ENCODE measurements around the gene TMEM54. TPM values are rescaled to one million over a fixed set of nuclear protein-coding genes. Genes with fewer than 3 reads are reported as not detected.

The TMEM54 gene
- total and polyA plus RNA-seq, 10 of the 15 experiments (the other 5 are each of a cell fraction or from before 2014, with no cell fraction given), result 0.07 to 0.94 (median 0.56) TPM; not detected in 1

DNA sequence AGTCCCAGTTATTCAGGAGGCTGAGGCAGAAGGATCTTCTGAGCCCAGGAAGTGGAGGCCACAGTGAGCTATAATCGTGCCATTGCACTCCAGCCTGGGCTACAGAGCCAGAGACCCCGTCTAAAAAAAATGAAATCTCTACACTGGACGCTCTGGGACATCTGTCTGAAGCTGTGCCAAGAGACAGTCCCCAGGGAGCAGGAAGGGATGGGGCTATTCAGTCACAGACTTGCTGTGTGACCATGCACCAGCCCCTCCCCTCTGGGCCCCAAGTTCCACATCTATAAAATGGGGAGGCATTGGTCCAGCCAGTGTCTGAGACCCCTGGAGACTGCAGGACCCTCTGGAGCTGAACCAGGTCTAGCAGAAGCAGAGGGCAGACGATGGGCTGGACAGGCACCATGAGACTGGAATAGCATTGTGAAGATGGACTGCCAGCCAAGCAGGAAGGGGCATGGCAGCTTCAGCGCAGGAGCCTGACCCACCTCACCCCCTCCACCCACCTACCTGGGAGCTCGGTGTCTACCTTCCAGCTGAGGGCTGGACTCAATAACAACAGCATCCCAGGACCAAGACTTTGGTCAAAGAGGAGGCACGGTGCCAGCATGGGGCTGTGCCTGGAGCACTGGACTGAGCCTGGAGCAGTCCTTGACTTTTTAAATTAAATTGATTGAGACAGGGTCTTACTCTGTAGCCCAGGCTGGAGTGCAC is 1.4 kb downstream of the TMEM54 start:
- no peak overlapping the region for H3K9ac ChIP-seq (ENCODE audit: control insufficient read depth, insufficient read depth, low read length)
- H3K4me3 ChIP-seq, result no peak overlapping the region
- H4K20me1 ChIP-seq (ENCODE audit: control insufficient read depth, insufficient read depth), result no peaks in the 10 kb centered on the region
- POLR2A ChIA-PET, result no interaction called here
- WGBS (ENCODE audit: insufficient coverage, insufficient replicate concordance, low lambda C conversion rate, missing lambda C conversion rate), result 34% methylated on average over 7 of the region's 7 CpGs
- H3K4me2 ChIP-seq (ENCODE audit: control insufficient read depth, insufficient read depth), result no peak overlapping the region
- BruUV-seq (replicated peaks), result no TSS peak
- H2AFZ ChIP-seq (ENCODE audit: control insufficient read depth, low read depth, low read length), result no peak overlapping the region
- H3K36me3 ChIP-seq (ENCODE audit: control insufficient read depth in 2 of 2, insufficient read depth in 2 of 2, low read length in 1 of 2), result no peaks in the 10 kb centered on the region
- no peaks in the 10 kb centered on the region for H3K9me3 ChIP-seq (replicated peaks; ENCODE audit: control insufficient read depth, insufficient read depth, low read length)
- H3K27ac ChIP-seq (ENCODE audit: control insufficient read depth, insufficient read depth), result no peak overlapping the region
- in situ Hi-C loops (cut with MboI) (no loop called here), intact Hi-C loops (cut with micrococcal nuclease; ENCODE audit: unreplicated experiment) (no loop called here)
- no peak for ATAC-seq
- no peaks in the 10 kb centered on the region for H3K79me2 ChIP-seq (ENCODE audit: control insufficient read depth, insufficient read depth, low read length)
- FAIRE-seq, result no peak
- no peak for DNase-seq (ENCODE audit: low read depth, low spot score)
- SMC1A ChIA-PET (ENCODE audit: uncharacterized antibody, unreplicated experiment), result no interaction called here
- peaks cover 3 to 7% of the 10 kb centered on the region in 2 experiments for H3K27me3 ChIP-seq (replicated peaks in 1 of 2; ENCODE audit: control insufficient read depth in 2 of 2, insufficient read depth in 2 of 2, low read length in 1 of 2)
- CTCF ChIA-PET, result interaction anchor here (1.5 to 1.6 kb wide), 2 partner anchors 155 to 196 kb away, joined by 4 to 6 read pairs; no protein-coding TSS in a partner anchor
- H3K4me1 ChIP-seq (ENCODE audit: control insufficient read depth, insufficient read depth, low read length), result no peaks in the 10 kb centered on the region
- RAD21 ChIA-PET (ENCODE audit: unreplicated experiment), result no interaction called here
- TF ChIP-seq, protein P1, sequence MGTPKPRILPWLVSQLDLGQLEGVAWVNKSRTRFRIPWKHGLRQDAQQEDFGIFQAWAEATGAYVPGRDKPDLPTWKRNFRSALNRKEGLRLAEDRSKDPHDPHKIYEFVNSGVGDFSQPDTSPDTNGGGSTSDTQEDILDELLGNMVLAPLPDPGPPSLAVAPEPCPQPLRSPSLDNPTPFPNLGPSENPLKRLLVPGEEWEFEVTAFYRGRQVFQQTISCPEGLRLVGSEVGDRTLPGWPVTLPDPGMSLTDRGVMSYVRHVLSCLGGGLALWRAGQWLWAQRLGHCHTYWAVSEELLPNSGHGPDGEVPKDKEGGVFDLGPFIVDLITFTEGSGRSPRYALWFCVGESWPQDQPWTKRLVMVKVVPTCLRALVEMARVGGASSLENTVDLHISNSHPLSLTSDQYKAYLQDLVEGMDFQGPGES (IDR thresholded peaks at IDR 0.05), result no peak
- TF ChIP-seq MXI1 (IDR thresholded peaks at IDR 0.05; ENCODE audit: low read depth, low read length) (no peak), ZZZ3 (IDR thresholded peaks at IDR 0.05; ENCODE audit: control insufficient read depth, insufficient read length, low read depth) (no peak), GABPA (IDR thresholded peaks at IDR 0.05; ENCODE audit: low read depth) (no peak), ESRRA (IDR thresholded peaks at IDR 0.05; ENCODE audit: low read length) (no peak), NFIC (IDR thresholded peaks at IDR 0.05; ENCODE audit: low read depth, low read length) (no peak), NBN (IDR thresholded peaks at IDR 0.05) (no peak), SP1 (IDR thresholded peaks at IDR 0.05; ENCODE audit: low read depth, low read length) (no peak), SMARCA5 (IDR thresholded peaks at IDR 0.05) (no peak), E2F4 (IDR thresholded peaks at IDR 0.05; ENCODE audit: low read depth, low read length) (no peak), NRF1 (conservative IDR thresholded peaks at IDR 0.05; ENCODE audit: low read depth, low read length) (no peak), SMAD5 (IDR thresholded peaks at IDR 0.05; ENCODE audit: low read depth) (no peak), ETV6 (conservative IDR thresholded peaks at IDR 0.05 in 1 of 2, IDR thresholded peaks at IDR 0.05 in 1 of 2; ENCODE audit: borderline replicate concordance in 1 of 2, low read depth in 1 of 2) (no peak)
- TF ChIP-seq, protein P2, sequence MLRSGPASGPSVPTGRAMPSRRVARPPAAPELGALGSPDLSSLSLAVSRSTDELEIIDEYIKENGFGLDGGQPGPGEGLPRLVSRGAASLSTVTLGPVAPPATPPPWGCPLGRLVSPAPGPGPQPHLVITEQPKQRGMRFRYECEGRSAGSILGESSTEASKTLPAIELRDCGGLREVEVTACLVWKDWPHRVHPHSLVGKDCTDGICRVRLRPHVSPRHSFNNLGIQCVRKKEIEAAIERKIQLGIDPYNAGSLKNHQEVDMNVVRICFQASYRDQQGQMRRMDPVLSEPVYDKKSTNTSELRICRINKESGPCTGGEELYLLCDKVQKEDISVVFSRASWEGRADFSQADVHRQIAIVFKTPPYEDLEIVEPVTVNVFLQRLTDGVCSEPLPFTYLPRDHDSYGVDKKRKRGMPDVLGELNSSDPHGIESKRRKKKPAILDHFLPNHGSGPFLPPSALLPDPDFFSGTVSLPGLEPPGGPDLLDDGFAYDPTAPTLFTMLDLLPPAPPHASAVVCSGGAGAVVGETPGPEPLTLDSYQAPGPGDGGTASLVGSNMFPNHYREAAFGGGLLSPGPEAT (IDR thresholded peaks at IDR 0.05; ENCODE audit: low read depth), result no peak
- TF ChIP-seq, protein P3, sequence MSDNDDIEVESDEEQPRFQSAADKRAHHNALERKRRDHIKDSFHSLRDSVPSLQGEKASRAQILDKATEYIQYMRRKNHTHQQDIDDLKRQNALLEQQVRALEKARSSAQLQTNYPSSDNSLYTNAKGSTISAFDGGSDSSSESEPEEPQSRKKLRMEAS (IDR thresholded peaks at IDR 0.05; ENCODE audit: low read depth, low read length), result no peak
- TF ChIP-seq, protein P4, sequence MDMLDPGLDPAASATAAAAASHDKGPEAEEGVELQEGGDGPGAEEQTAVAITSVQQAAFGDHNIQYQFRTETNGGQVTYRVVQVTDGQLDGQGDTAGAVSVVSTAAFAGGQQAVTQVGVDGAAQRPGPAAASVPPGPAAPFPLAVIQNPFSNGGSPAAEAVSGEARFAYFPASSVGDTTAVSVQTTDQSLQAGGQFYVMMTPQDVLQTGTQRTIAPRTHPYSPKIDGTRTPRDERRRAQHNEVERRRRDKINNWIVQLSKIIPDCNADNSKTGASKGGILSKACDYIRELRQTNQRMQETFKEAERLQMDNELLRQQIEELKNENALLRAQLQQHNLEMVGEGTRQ (IDR thresholded peaks at IDR 0.05; ENCODE audit: borderline replicate concordance, low read depth, low read length), result no peak

Data from GM12878 (cell line).